SK-N-SH treated with all-trans-retinoic acid at 6 μM for 48 hours (cell line): ENCODE measurements around the gene BCKDHA.
"Not testable (repeated sequence)": the region's sequence is repeated elsewhere in the genome, so short reads cannot be mapped to it uniquely, and the experiment has no call there.

Source experiments
- ARNTL ChIP-seq: fragments of 450-650 bp; formaldehyde crosslinking; IDR thresholded peaks from 2 replicates; pipeline ENCODE4 v1.5.0; 2020; ENCODE audit warnings: low read depth, mild to moderate bottlenecking, moderate library complexity, borderline replicate concordance
- BACH2 ChIP-seq: fragments of 250-450 bp; sonication (Bioruptor Pico); IDR thresholded peaks from 2 replicates; pipeline ENCODE4 v1.9.0; 2021; ENCODE audit warnings: mild to moderate bottlenecking, borderline replicate concordance
- ESRRG ChIP-seq: fragments of 250-450 bp; sonication (Bioruptor Pico); IDR thresholded peaks from 2 replicates; pipeline ENCODE4 v1.6.1; 2021; ENCODE audit warnings: mild to moderate bottlenecking
- ISL1 ChIP-seq: fragments of 250-450 bp; sonication (Bioruptor Pico); IDR thresholded peaks from 2 replicates; pipeline ENCODE4 v2.1.2; 2022; ENCODE audit warnings: mild to moderate bottlenecking, moderate library complexity
- SNAI2 ChIP-seq: fragments of 250-450 bp; sonication (Bioruptor Pico); IDR thresholded peaks from 2 replicates; pipeline ENCODE4 v1.5.0; 2020; ENCODE audit warnings: mild to moderate bottlenecking, moderate library complexity
- TCF4 ChIP-seq: fragments of 250-450 bp; sonication (Bioruptor Pico); IDR thresholded peaks from 2 replicates; pipeline ENCODE4 v1.8.0; 2021; ENCODE audit warnings: mild to moderate bottlenecking, moderate library complexity, borderline replicate concordance
- TOX ChIP-seq: fragments of 250-450 bp; sonication (Bioruptor Pico); IDR thresholded peaks from 2 replicates; pipeline ENCODE4 v1.8.0; 2021; ENCODE audit warnings: mild to moderate bottlenecking, moderate library complexity, borderline replicate concordance
- ZC3H10 ChIP-seq: fragments of 250-450 bp; sonication (Bioruptor Pico); IDR thresholded peaks from 2 replicates; pipeline ENCODE4 v1.5.1; 2021; ENCODE audit warnings: mild to moderate bottlenecking, moderate library complexity
- ZFP3 ChIP-seq: fragments of 250-450 bp; sonication (Bioruptor Pico); IDR thresholded peaks from 2 replicates; pipeline ENCODE4 v1.5.0; 2020; ENCODE audit warnings: mild to moderate bottlenecking, moderate library complexity
- ZNF565 ChIP-seq: fragments of 450-650 bp; formaldehyde crosslinking; conservative IDR thresholded peaks from 2 replicates; pipeline ENCODE4 v1.5.0; 2020; ENCODE audit warnings: low read depth, mild to moderate bottlenecking, moderate library complexity
- ZNF70 ChIP-seq: fragments of 450-650 bp; formaldehyde crosslinking; IDR thresholded peaks from 2 replicates; pipeline ENCODE4 v1.5.0; 2020; ENCODE audit warnings: mild to moderate bottlenecking, moderate library complexity
- ZNF8 ChIP-seq: fragments of 450-650 bp; formaldehyde crosslinking; IDR thresholded peaks from 2 replicates; pipeline ENCODE4 v1.5.0; 2020; ENCODE audit warnings: mild to moderate bottlenecking, moderate library complexity
- TF ChIP-seq, protein P1 (sequence below): fragments of 250-450 bp; sonication (Bioruptor Pico); IDR thresholded peaks from 2 replicates; pipeline ENCODE4 v1.8.0; 2020; ENCODE audit warnings: mild to moderate bottlenecking, moderate library complexity, borderline replicate concordance
- TF ChIP-seq, protein P2 (sequence below): fragments of 250-450 bp; sonication (Bioruptor Pico); IDR thresholded peaks from 2 replicates; pipeline ENCODE4 v1.5.1; 2020; ENCODE audit warnings: low read depth, mild to moderate bottlenecking, moderate library complexity

DNA sequence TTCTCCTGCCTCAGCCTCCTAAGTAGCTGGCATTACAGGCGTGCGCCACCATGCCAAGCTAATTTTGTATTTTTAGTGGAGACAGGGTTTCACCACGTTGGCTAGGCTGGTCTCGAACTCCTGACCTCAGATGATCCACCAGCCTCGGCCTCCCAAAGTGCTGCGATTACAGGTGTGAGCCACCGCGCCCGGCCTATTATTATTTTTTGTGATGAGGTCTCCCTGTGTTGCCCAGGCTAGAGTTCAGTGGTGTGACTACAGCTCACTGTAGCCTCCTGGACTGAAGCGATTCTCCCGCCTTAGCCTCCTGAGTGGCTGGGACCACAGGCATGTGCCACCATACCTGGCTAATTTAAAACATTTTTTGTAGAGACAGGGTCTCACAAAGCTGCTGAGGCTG is 37.8 kb downstream of the BCKDHA start:
- TF ChIP-seq ZFP3; ZNF565 (CRISPR knock-in tag); ARNTL; TOX (CRISPR knock-in tag); ESRRG (CRISPR knock-in tag); ISL1; BACH2 (CRISPR knock-in tag); ZNF8; ZNF70; SNAI2 (CRISPR knock-in tag); ZC3H10; TCF4 (CRISPR knock-in tag): not testable (repeated sequence)
- TF ChIP-seq, protein P1, sequence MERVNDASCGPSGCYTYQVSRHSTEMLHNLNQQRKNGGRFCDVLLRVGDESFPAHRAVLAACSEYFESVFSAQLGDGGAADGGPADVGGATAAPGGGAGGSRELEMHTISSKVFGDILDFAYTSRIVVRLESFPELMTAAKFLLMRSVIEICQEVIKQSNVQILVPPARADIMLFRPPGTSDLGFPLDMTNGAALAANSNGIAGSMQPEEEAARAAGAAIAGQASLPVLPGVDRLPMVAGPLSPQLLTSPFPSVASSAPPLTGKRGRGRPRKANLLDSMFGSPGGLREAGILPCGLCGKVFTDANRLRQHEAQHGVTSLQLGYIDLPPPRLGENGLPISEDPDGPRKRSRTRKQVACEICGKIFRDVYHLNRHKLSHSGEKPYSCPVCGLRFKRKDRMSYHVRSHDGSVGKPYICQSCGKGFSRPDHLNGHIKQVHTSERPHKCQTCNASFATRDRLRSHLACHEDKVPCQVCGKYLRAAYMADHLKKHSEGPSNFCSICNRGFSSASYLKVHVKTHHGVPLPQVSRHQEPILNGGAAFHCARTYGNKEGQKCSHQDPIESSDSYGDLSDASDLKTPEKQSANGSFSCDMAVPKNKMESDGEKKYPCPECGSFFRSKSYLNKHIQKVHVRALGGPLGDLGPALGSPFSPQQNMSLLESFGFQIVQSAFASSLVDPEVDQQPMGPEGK (CRISPR knock-in tag) = not testable (repeated sequence)
- TF ChIP-seq, protein P2, sequence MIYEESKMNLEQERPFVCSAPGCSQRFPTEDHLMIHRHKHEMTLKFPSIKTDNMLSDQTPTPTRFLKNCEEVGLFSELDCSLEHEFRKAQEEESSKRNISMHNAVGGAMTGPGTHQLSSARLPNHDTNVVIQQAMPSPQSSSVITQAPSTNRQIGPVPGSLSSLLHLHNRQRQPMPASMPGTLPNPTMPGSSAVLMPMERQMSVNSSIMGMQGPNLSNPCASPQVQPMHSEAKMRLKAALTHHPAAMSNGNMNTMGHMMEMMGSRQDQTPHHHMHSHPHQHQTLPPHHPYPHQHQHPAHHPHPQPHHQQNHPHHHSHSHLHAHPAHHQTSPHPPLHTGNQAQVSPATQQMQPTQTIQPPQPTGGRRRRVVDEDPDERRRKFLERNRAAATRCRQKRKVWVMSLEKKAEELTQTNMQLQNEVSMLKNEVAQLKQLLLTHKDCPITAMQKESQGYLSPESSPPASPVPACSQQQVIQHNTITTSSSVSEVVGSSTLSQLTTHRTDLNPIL (CRISPR knock-in tag) = not testable (repeated sequence)
